Fibroblast of mammary gland (primary cell): ENCODE measurements around the gene MAPKAP1.

ENCODE experiments used
- DNase-seq: peaks from one replicate; pipeline ENCODE4 v3.0.0-alpha.2; 2010; ENCODE audit warnings: low read depth
- H3K4me3 ChIP-seq: 2 replicates; pipeline ENCODE4 v1.5.1; 2011; ENCODE audit warnings: low read depth, mild to moderate bottlenecking, low read length, moderate library complexity; ENCODE audit not compliant: control insufficient read depth
- TF ChIP-seq, protein P1 (sequence below): conservative IDR thresholded peaks from 2 replicates; pipeline ENCODE4 v1.5.1; 2011; ENCODE audit warnings: low read depth, low read length, inconsistent platforms; ENCODE audit not compliant: control insufficient read depth, insufficient read depth

MAPKAP1 gene

DNA sequence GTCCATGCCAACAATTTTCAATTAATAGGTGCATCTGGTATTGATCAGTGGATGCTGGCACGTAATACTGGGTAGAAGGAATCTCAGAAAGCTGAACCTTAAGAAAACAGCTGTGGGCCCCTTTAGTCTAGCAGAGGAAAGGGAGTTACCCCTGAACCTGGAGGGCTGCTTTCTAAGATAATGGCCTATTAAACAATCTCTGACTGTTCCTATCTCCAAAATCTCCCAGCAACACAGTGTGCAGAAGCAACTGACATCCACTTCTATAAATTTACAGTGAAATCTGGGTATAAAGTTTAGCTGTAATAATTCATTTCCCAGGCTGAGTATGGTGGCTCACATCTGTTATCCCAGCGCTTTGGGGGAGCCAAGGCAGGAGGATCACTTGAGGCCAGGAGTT lies 198.8 kb downstream of the MAPKAP1 start:
- DNase-seq: no peak
- no peak overlapping the region for H3K4me3 ChIP-seq
- TF ChIP-seq, protein P1, sequence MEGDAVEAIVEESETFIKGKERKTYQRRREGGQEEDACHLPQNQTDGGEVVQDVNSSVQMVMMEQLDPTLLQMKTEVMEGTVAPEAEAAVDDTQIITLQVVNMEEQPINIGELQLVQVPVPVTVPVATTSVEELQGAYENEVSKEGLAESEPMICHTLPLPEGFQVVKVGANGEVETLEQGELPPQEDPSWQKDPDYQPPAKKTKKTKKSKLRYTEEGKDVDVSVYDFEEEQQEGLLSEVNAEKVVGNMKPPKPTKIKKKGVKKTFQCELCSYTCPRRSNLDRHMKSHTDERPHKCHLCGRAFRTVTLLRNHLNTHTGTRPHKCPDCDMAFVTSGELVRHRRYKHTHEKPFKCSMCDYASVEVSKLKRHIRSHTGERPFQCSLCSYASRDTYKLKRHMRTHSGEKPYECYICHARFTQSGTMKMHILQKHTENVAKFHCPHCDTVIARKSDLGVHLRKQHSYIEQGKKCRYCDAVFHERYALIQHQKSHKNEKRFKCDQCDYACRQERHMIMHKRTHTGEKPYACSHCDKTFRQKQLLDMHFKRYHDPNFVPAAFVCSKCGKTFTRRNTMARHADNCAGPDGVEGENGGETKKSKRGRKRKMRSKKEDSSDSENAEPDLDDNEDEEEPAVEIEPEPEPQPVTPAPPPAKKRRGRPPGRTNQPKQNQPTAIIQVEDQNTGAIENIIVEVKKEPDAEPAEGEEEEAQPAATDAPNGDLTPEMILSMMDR: no peak

DNA sequence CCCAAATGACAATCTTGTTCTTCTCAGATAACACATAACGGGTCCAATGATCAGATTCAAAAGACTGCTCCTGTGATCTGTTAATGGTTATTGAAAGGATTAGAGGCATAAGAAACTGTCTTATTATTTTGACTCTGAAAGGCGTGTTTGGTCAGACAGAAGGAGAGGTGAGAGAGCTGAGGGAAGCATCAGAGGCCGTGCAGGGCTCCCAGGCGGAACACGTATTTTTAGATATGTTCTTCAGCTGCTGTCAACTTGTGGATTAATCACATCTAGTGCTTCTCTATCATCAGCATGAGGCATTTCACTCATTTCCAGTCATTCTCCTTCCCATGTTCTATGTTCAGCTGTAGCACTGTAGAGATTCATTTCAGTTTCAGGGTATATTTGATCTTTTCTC lies 199.8 kb downstream of the MAPKAP1 start:
- DNase-seq: no peak

GRCh38 chr9:125505988-125506438 lies 201.0 kb downstream of the MAPKAP1 start:
- no peak for DNase-seq

More for the DNA sequence above, 199.8 kb downstream of the MAPKAP1 start:
- TF ChIP-seq, protein P1: no peak
- no peak overlapping the region for H3K4me3 ChIP-seq

GRCh38 chr9:125504616-125505015 lies 202.4 kb downstream of the MAPKAP1 start:
- H3K4me3 ChIP-seq: no peak overlapping the region
- TF ChIP-seq, protein P1: no peak
- no peak for DNase-seq

More at GRCh38 chr9:125505988-125506438, 201.0 kb downstream of the MAPKAP1 start:
- H3K4me3 ChIP-seq: no peak overlapping the region
- TF ChIP-seq, protein P1: no peak

- no peak for DNase-seq
- H3K4me3 ChIP-seq: no peak overlapping the region
- TF ChIP-seq, protein P1: no peak
Observed at GRCh38 chr9:125497906-125498305, 209.1 kb downstream of the MAPKAP1 start.

DNA sequence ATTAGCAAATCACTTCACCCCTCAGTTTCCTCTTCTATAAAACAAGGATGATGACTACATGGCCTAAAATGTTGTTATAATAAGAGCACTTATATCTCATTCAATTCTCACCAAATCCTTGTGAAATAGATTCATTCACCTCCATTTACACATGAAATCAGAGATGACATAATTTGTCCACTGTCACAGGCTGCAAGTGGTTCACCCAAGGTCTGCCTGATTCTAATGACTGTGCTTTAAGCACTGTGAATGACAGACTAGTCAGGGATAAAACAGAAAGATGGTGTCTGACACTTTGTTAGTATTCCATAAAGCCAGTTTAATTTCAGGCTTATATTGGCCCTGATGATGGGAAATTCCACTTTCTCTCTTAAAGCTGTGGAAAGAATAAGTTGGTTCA lies 209.5 kb downstream of the MAPKAP1 start:
- DNase-seq: no peak
- no peak overlapping the region for H3K4me3 ChIP-seq
- TF ChIP-seq, protein P1: no peak

DNA sequence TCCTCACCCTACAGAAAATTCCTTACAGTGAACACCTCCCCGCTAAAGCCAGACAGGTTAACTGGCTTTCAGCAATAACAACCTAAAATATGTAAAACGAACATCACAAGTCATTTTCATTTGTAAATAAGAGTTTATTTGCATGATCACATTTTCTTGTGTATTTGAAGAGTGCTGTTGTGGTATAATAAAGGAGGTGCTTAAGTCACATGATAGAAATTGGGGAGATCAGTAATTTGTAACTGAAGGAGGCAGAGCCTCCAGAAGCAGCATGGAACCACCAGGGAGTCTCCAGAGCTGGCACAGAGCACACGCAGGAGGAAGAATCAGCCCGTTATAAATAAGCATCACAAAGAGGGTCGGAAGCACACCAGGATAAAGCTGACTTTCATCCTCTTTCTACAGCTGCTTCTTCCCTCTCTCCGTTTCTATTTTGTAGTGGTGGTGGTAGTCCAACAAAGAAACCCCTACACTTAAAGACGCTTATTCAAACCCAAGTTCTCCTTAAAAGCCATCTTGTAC lies 210.6 kb downstream of the MAPKAP1 start:
- no peak for DNase-seq
- no peak overlapping the region for H3K4me3 ChIP-seq
- TF ChIP-seq, protein P1: no peak
